ENCODE data around the gene SET. TPM values are rescaled to one million over a fixed set of nuclear protein-coding genes. Genes with fewer than 3 reads are reported as not detected.
A peak's percentile ranks its signal among the peaks of the same experiment; 100 is the strongest.
"Not testable (repeated sequence)": the region's sequence is repeated elsewhere in the genome, so short reads cannot be mapped to it uniquely, and the experiment has no call there.

Gene SET
- total and polyA plus RNA-seq, 2 of the 13 experiments (the other 11 are each of a cell fraction or from before 2014, with no cell fraction given): 94.2 to 611 TPM

GRCh38 chr9:128690684-128691034 is 1.6 kb downstream of the SET start:
- ATAC-seq (no peak), DNase-seq (ENCODE audit: low spot score) (no peak), FAIRE-seq (no peak)
- POLR2A ChIA-PET: interaction anchor here (0.8 kb wide), 1 partner anchor 33 kb away, joined by 4 read pairs; the partner anchor contains the start of gene DYNC2I2
- intact Hi-C loops (cut with micrococcal nuclease; ENCODE audit: unreplicated experiment): no loop called here
- H3K27ac ChIP-seq (ENCODE audit: extremely low read length, insufficient read depth, low read length): peak overlapping the region; percentile 61
- H3K4me3 ChIP-seq (replicated peaks in 1 of 3; ENCODE audit: insufficient read depth in 1 of 3, low read depth in 2 of 3, low read length in 3 of 3): peak overlapping the region; percentile 71 to 81 (median 77)
- TF ChIP-seq NR2F2 (IDR thresholded peaks at IDR 0.05; ENCODE audit: borderline replicate concordance, low read depth) (no peak), HES4 (CRISPR knock-in tag; IDR thresholded peaks at IDR 0.05; ENCODE audit: borderline replicate concordance) (no peak), ZNF17 (CRISPR knock-in tag; IDR thresholded peaks at IDR 0.05) (no peak), MXD4 (CRISPR knock-in tag; IDR thresholded peaks at IDR 0.05) (no peak), ZNF761 (CRISPR knock-in tag; conservative IDR thresholded peaks at IDR 0.05) (0 out of 2 replicates have a peak, but pooled peaks have one; percentile 16), LRRFIP1 (CRISPR knock-in tag; conservative IDR thresholded peaks at IDR 0.05) (no peak), ZNF639 (CRISPR knock-in tag; conservative IDR thresholded peaks at IDR 0.05) (no peak), ZKSCAN5 (CRISPR knock-in tag; IDR thresholded peaks at IDR 0.05) (no peak)
- no TSS peak for BruUV-seq (replicated peaks)
- H2AFZ ChIP-seq (ENCODE audit: low read length): no peak overlapping the region
- peaks cover 48% of the 10 kb centered on the region for H3K4me1 ChIP-seq (ENCODE audit: insufficient read depth, low read length)
- H3K9ac ChIP-seq (ENCODE audit: insufficient read depth, low read depth, low read length): peak overlapping the region; percentile 83
- H3K36me3 ChIP-seq (replicated peaks in 1 of 2; ENCODE audit: control insufficient read depth in 1 of 2, insufficient read depth in 2 of 2, low read length in 2 of 2): peaks cover 6 to 32% of the 10 kb centered on the region in 2 experiments; a peak in 4 of 5 replicates
- in situ Hi-C loops (cut with HindIII; ENCODE audit: extremely low pct_ligation_motif_present, low pct_unique_long_range_greater_than_20kb): no loop called here
- WGBS (ENCODE audit: low lambda C conversion rate): 2% methylated on average over 5 of the region's 5 CpGs
- H4K20me1 ChIP-seq (ENCODE audit: insufficient read depth, low read length): peaks cover 19% of the 10 kb centered on the region
- no peaks in the 10 kb centered on the region for H3K27me3 ChIP-seq (ENCODE audit: control insufficient read depth in 1 of 2, insufficient read depth in 2 of 2, low read length in 2 of 2)
- CTCF ChIA-PET (ENCODE audit: low intra/inter-chr PET ratio, low total read pairs): no interaction called here
- H3K79me2 ChIP-seq (ENCODE audit: insufficient read depth, low read length): peaks cover 41% of the 10 kb centered on the region
- peaks cover 3% of the 10 kb centered on the region; the same call in 1 of the 2 replicates for H3K9me3 ChIP-seq (ENCODE audit: low read length)
- peak overlapping the region; percentile 74 for H3K4me2 ChIP-seq (ENCODE audit: low read depth, low read length)

- ATAC-seq; FAIRE-seq; H2AFZ ChIP-seq (ENCODE audit: low read length); POLR2A ChIA-PET; H3K27ac ChIP-seq (ENCODE audit: extremely low read length, insufficient read depth, low read length); intact Hi-C loops (cut with micrococcal nuclease; ENCODE audit: unreplicated experiment); H3K9me3 ChIP-seq (ENCODE audit: low read length); H3K9ac ChIP-seq (ENCODE audit: insufficient read depth, low read depth, low read length); H3K4me3 ChIP-seq (replicated peaks in 1 of 3; ENCODE audit: insufficient read depth in 1 of 3, low read depth in 2 of 3, low read length in 3 of 3); BruUV-seq (replicated peaks); H3K27me3 ChIP-seq (ENCODE audit: control insufficient read depth in 1 of 2, insufficient read depth in 2 of 2, low read length in 2 of 2); CTCF ChIA-PET (ENCODE audit: low intra/inter-chr PET ratio, low total read pairs); in situ Hi-C loops (cut with HindIII; ENCODE audit: extremely low pct_ligation_motif_present, low pct_unique_long_range_greater_than_20kb); DNase-seq (ENCODE audit: low spot score); H3K4me2 ChIP-seq (ENCODE audit: low read depth, low read length): not testable (repeated sequence)
- H3K79me2 ChIP-seq (ENCODE audit: insufficient read depth, low read length): peaks cover 34% of the 10 kb centered on the region
- H3K36me3 ChIP-seq (replicated peaks in 1 of 2; ENCODE audit: control insufficient read depth in 1 of 2, insufficient read depth in 2 of 2, low read length in 2 of 2): peaks cover 6 to 32% of the 10 kb centered on the region in 2 experiments; a peak in 4 of 5 replicates
- H4K20me1 ChIP-seq (ENCODE audit: insufficient read depth, low read length): peaks cover 19% of the 10 kb centered on the region
- WGBS (ENCODE audit: low lambda C conversion rate): 93% methylated on average over 3 of the region's 3 CpGs
- H3K4me1 ChIP-seq (ENCODE audit: insufficient read depth, low read length): peaks cover 26% of the 10 kb centered on the region
Observed at GRCh38 chr9:128693738-128694137, 4.7 kb downstream of the SET start.
